Testis (tissue), 2 donors: ENCODE measurements around the gene CD274.
"Not testable (repeated sequence)": the region's sequence is repeated elsewhere in the genome, so short reads cannot be mapped to it uniquely, and the experiment has no call there.

ENCODE experiments used
- CTCF ChIP-seq, 3 experiments: fragments of 450-650 bp in 2 of 3; fragments of 200-600 bp in 1 of 3; sonication (generic) in 1 of 3; IDR thresholded peaks; one replicate each; pipeline ENCODE4 v1.5.1; 2016 to 2019; ENCODE audit warnings: antibody characterized with exemption in 3 of 3, mild to moderate bottlenecking in 2 of 3, moderate library complexity in 1 of 3
- POLR2A ChIP-seq: fragments of 450-650 bp; IDR thresholded peaks from one replicate; pipeline ENCODE4 v1.6.1; 2017; ENCODE audit warnings: antibody characterized with exemption, mild to moderate bottlenecking, moderate library complexity

- TF ChIP-seq POLR2A; CTCF (IDR thresholded peaks at IDR 0.05): not testable (repeated sequence)
Measured at GRCh38 chr9:5464831-5465330, 14.5 kb downstream of the CD274 start.
